IMR-90 (cell line): ENCODE results near the gene ARL14. TPM values are rescaled to one million over a fixed set of nuclear protein-coding genes. Genes with fewer than 3 reads are reported as not detected.
A peak's percentile ranks its signal among the peaks of the same experiment; 100 is the strongest.

Source experiments
- ATAC-seq: fragments of 200-7000 bp; cut with Tn5 transposase; 2 replicates; pipeline ENCODE4 v1.9.1; 2020; ENCODE audit warnings: low read depth, mild to moderate bottlenecking, moderate library complexity
- BruUV-seq: library from RNA; stranded (reverse); fragments of 400-500 nt; replicated peaks from 2 replicates; lab custom pipeline; 2021; lab: Mats Ljungman, UMichigan
- CTCF ChIA-PET: fragments of 300-600 bp; formaldehyde crosslinking; extraction: SDS; loops from one replicate; lab custom pipeline; 2021; ENCODE audit warnings: antibody characterized with exemption; lab: Yijun Ruan, JAX
- POLR2A ChIA-PET: fragments of 300-600 bp; sonication (Branson Sonifier 250); formaldehyde crosslinking; loops from one replicate; lab custom pipeline; 2022; ENCODE audit warnings: antibody characterized with exemption; ENCODE audit not compliant: unreplicated experiment; lab: Charles Lee
- DNase-seq: peaks from one replicate; pipeline ENCODE4 v3.0.0; 2013
- H2AFZ ChIP-seq: replicated peaks from 2 replicates; pipeline ENCODE3; 2013; ENCODE audit warnings: low read length, mild to moderate bottlenecking; ENCODE audit not compliant: poor library complexity
- H2AK5ac ChIP-seq: 2 replicates; pipeline ENCODE4 v1.6.1; 2013; ENCODE audit warnings: low read depth, low read length, inconsistent platforms
- H2AK9ac ChIP-seq: replicated peaks from 2 replicates; pipeline ENCODE3; 2013; ENCODE audit warnings: mild to moderate bottlenecking, low read depth, low read length, moderate library complexity; ENCODE audit not compliant: poor library complexity
- H2BK120ac ChIP-seq: 2 replicates; pipeline ENCODE4 v1.6.1; 2013; ENCODE audit warnings: low read depth, low read length, inconsistent platforms
- H2BK15ac ChIP-seq: 3 replicates; pipeline ENCODE4 v1.6.1; 2013; ENCODE audit warnings: low read depth, low read length, inconsistent platforms
- H2BK20ac ChIP-seq: 2 replicates; pipeline ENCODE4 v1.6.1; 2013; ENCODE audit warnings: low read depth, mild to moderate bottlenecking, inconsistent platforms, low read length, moderate library complexity
- H2BK5ac ChIP-seq: 2 replicates; pipeline ENCODE4 v1.6.1; 2013; ENCODE audit warnings: mild to moderate bottlenecking, low read depth, low read length, inconsistent platforms; ENCODE audit not compliant: poor library complexity, severe bottlenecking
- H3K14ac ChIP-seq: replicated peaks from 2 replicates; pipeline ENCODE4 v1.6.1; 2013; ENCODE audit warnings: low read depth, low read length, inconsistent platforms
- H3K18ac ChIP-seq: 2 replicates; pipeline ENCODE4 v1.6.1; 2013; ENCODE audit warnings: low read depth, low read length, control low read depth
- H3K23ac ChIP-seq: 2 replicates; pipeline ENCODE4 v1.6.1; 2013; ENCODE audit warnings: low read depth, low read length, inconsistent platforms
- H3K27ac ChIP-seq: 2 replicates; pipeline ENCODE4 v1.5.1; 2013; ENCODE audit warnings: mild to moderate bottlenecking, control low read depth, low read length; ENCODE audit not compliant: insufficient read depth
- H3K27me3 ChIP-seq: 2 replicates; pipeline ENCODE4 v1.6.1; 2013; ENCODE audit warnings: low read length; ENCODE audit not compliant: control insufficient read depth, insufficient read depth
- H3K36me3 ChIP-seq: 2 replicates; pipeline ENCODE4 v1.6.1; 2013; ENCODE audit warnings: low read length, mixed read lengths; ENCODE audit not compliant: control insufficient read depth, insufficient read depth
- H3K4ac ChIP-seq: 2 replicates; pipeline ENCODE4 v1.6.1; 2013; ENCODE audit warnings: low read depth, low read length, inconsistent platforms
- H3K4me1 ChIP-seq: 2 replicates; pipeline ENCODE4 v1.6.1; 2013; ENCODE audit warnings: low read length, mixed read lengths; ENCODE audit not compliant: control insufficient read depth, insufficient read depth
- H3K4me2 ChIP-seq: 2 replicates; pipeline ENCODE4 v1.6.1; 2013; ENCODE audit warnings: low read depth, mild to moderate bottlenecking, control low read depth, low read length, moderate library complexity
- H3K4me3 ChIP-seq: 2 replicates; pipeline ENCODE4 v1.5.1; 2013; ENCODE audit warnings: low read depth, mild to moderate bottlenecking, control low read depth, low read length, moderate library complexity; ENCODE audit not compliant: insufficient read depth
- H3K56ac ChIP-seq: 2 replicates; pipeline ENCODE4 v1.6.1; 2013; ENCODE audit warnings: low read length, inconsistent platforms; ENCODE audit not compliant: insufficient read depth; ENCODE audit errors: extremely low read depth
- H3K79me1 ChIP-seq, 2 experiments: 2 replicates each; pipeline ENCODE4 v1.6.1; 2013; ENCODE audit warnings: low read length in 2 of 2, inconsistent platforms in 1 of 2, low read depth in 1 of 2
- H3K9ac ChIP-seq: 2 replicates; pipeline ENCODE4 v1.6.1; 2013; ENCODE audit warnings: low read depth, low read length, control low read depth
- H3K9me1 ChIP-seq: 2 replicates; pipeline ENCODE4 v1.6.1; 2013; ENCODE audit warnings: low read length, inconsistent platforms; ENCODE audit not compliant: insufficient read depth
- H3K9me3 ChIP-seq: 2 replicates; pipeline ENCODE4 v1.6.1; 2013; ENCODE audit warnings: low read length; ENCODE audit not compliant: control insufficient read depth, insufficient read depth
- H4K20me1 ChIP-seq: 2 replicates; pipeline ENCODE4 v1.6.1; 2013; ENCODE audit warnings: low read length, inconsistent platforms; ENCODE audit not compliant: insufficient read depth
- H4K5ac ChIP-seq: 2 replicates; pipeline ENCODE4 v1.6.1; 2013; ENCODE audit warnings: mild to moderate bottlenecking, low read depth, low read length, control low read depth
- H4K8ac ChIP-seq, 2 experiments: 2 replicates each; pipeline ENCODE4 v1.6.1; 2013; ENCODE audit warnings: low read depth in 2 of 2, low read length in 2 of 2, control low read depth in 1 of 2, inconsistent platforms in 1 of 2
- H4K91ac ChIP-seq: 2 replicates; pipeline ENCODE4 v1.6.1; 2013; ENCODE audit warnings: low read depth, low read length, inconsistent platforms; ENCODE audit not compliant: insufficient read depth
- BHLHE40 ChIP-seq: fragments of 150-350 bp; IDR thresholded peaks from 2 replicates; pipeline ENCODE4 v1.6.1; 2016; ENCODE audit warnings: mild to moderate bottlenecking, low read depth, low read length
- CEBPB ChIP-seq: IDR thresholded peaks from 2 replicates; pipeline ENCODE4 v1.6.1; 2012; ENCODE audit warnings: low read depth, low read length, improper control_type of control experiment
- CHD1 ChIP-seq: IDR thresholded peaks from 2 replicates; pipeline ENCODE4 v1.6.1; 2012; ENCODE audit warnings: low read depth, low read length, improper control_type of control experiment
- FOS ChIP-seq: fragments of 150-350 bp; IDR thresholded peaks from 2 replicates; pipeline ENCODE4 v1.6.1; 2016; ENCODE audit warnings: low read depth, low read length
- MAZ ChIP-seq: IDR thresholded peaks from 2 replicates; pipeline ENCODE4 v1.6.1; 2012; ENCODE audit warnings: low read depth, mild to moderate bottlenecking, low read length, improper control_type of control experiment, moderate library complexity, borderline replicate concordance
- MXI1 ChIP-seq: IDR thresholded peaks from 2 replicates; pipeline ENCODE4 v1.6.1; 2012; ENCODE audit warnings: low read depth, mild to moderate bottlenecking, low read length, moderate library complexity, borderline replicate concordance
- POLR2A ChIP-seq: IDR thresholded peaks from 2 replicates; pipeline ENCODE4 v1.6.1; 2012; ENCODE audit warnings: mild to moderate bottlenecking, low read depth, low read length
- RAD21 ChIP-seq: IDR thresholded peaks from 2 replicates; pipeline ENCODE4 v1.6.1; 2012; ENCODE audit warnings: low read length, improper control_type of control experiment
- RCOR1 ChIP-seq: IDR thresholded peaks from 2 replicates; pipeline ENCODE4 v1.6.1; 2012; ENCODE audit warnings: mild to moderate bottlenecking, low read length, improper control_type of control experiment; ENCODE audit not compliant: insufficient replicate concordance
- SMC3 ChIP-seq: fragments of 150-350 bp; IDR thresholded peaks from 2 replicates; pipeline ENCODE4 v1.6.1; 2016; ENCODE audit warnings: low read depth, mild to moderate bottlenecking, antibody characterized with exemption, low read length, moderate library complexity
- WGBS, 2 experiments: methylation state at CpG; one replicate each; pipeline versions ENCODE4 v1.1.5 to v1.1.7; 2013; ENCODE audit warnings: missing lambda C conversion rate in 2 of 2; ENCODE audit not compliant: insufficient read length in 1 of 2; ENCODE audit errors: extremely low coverage in 2 of 2; 5-methylcytosine and 5-hydroxymethylcytosine counted together
- dilution Hi-C: fragments of 300-500 bp; cut with HindIII; formaldehyde crosslinking; loops from one replicate; pipeline ENCODE4 v1.14.3; 2018; ENCODE audit warnings: low sequenced_read_pairs; ENCODE audit not compliant: unreplicated experiment
- in situ Hi-C: fragments of 300-500 bp; cut with MboI; formaldehyde crosslinking; loops from 3 replicates; pipeline ENCODE4 v1.14.3; 2019; ENCODE audit warnings: low sequenced_read_pairs, inconsistent platforms, mixed read lengths
- intact Hi-C: fragments of 100-400 bp; cut with micrococcal nuclease; formaldehyde crosslinking; loops from 2 replicates; pipeline ENCODE4 v1.10.0; 2022
- polyA plus RNA-seq, 3 experiments: library from polyadenylated mRNA; depleted of rRNA; stranded (reverse); fragments of >200 nt; gene quantifications; 2 replicates each; pipeline ENCODE4 v1.2.3, GENCODE V29; 2012; ENCODE audit warnings: low replicate concordance in 1 of 3
- total RNA-seq: library from RNA; depleted of rRNA; stranded (reverse); fragments of >200 nt; gene quantifications from 2 replicates; pipeline ENCODE4 v1.2.3, GENCODE V29; 2012
- TF ChIP-seq, protein P1 (sequence below): fragments of 150-350 bp; IDR thresholded peaks from 2 replicates; pipeline ENCODE4 v1.6.1; 2016; ENCODE audit warnings: low read depth, mild to moderate bottlenecking, low read length, moderate library complexity, borderline replicate concordance
- TF ChIP-seq, protein P2 (sequence below): conservative IDR thresholded peaks from 2 replicates; pipeline ENCODE4 v1.5.1; 2012; ENCODE audit warnings: mild to moderate bottlenecking, low read depth, low read length, improper control_type of control experiment
- TF ChIP-seq, protein P3 (sequence below): fragments of 150-350 bp; IDR thresholded peaks from 2 replicates; pipeline ENCODE4 v1.6.1; 2017; ENCODE audit warnings: mild to moderate bottlenecking, antibody characterized with exemption, low read length, low read depth

Gene ARL14
- total and polyA plus RNA-seq, 2 of the 4 experiments (the other 2 are of a cell fraction): 0.15 to 0.18 TPM

DNA sequence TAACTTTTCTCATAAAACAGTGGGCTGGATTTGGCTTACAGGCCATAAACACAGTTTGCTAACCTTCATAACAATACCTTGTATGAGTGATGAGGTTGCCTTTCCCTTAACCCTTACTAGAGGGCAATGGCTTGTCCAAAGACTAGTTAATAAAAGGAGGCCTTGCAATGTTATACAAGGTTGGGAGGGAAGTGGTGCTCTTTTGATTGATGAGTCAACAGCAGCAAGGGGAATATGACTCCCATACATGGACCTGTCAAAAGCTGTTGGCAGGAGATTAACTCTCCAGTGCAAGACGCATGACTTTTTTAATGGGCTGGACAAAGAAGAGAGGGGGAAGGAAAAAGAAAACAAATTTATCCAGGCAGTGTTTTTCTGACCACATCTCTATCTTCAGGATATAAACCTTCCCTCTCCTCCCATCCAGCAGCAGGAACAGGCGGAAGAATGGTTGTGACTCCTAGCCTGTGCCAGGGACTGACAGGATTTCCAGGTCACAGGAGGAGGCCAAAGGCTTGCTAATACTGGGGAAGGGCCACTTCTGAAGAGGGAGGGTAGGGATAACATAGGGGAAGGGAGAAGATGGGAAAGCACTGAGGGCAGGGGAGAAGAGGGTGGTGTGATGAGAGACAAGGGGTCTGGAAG is 35.2 kb upstream of the ARL14 start:
- no peak overlapping the region for H2AK5ac ChIP-seq
- H3K18ac ChIP-seq: no peak overlapping the region
- no peak overlapping the region for H3K56ac ChIP-seq
- no peak overlapping the region for H3K23ac ChIP-seq
- H4K8ac ChIP-seq: no peak overlapping the region
- no peak overlapping the region for H4K5ac ChIP-seq
- no peak overlapping the region for H2AK9ac ChIP-seq
- H3K79me1 ChIP-seq: no peaks in the 10 kb centered on the region
- BruUV-seq: no TSS peak
- H3K4me1 ChIP-seq: no peaks in the 10 kb centered on the region
- H3K27me3 ChIP-seq: no peaks in the 10 kb centered on the region
- peak overlapping the region; percentile 28 for H2AFZ ChIP-seq
- H3K9me3 ChIP-seq: no peaks in the 10 kb centered on the region
- H3K4me3 ChIP-seq: no peak overlapping the region
- H3K27ac ChIP-seq: no peak overlapping the region
- WGBS, 2 experiments: no CpG with 5 or more reads among the region's 2 CpGs
- ATAC-seq (no peak), DNase-seq (peak; percentile 8)
- H3K9me1 ChIP-seq: no peaks in the 10 kb centered on the region
- no peak overlapping the region for H2BK5ac ChIP-seq
- H3K4ac ChIP-seq: no peak overlapping the region
- H2BK120ac ChIP-seq: no peak overlapping the region
- H3K36me3 ChIP-seq: no peaks in the 10 kb centered on the region
- no peak overlapping the region for H3K14ac ChIP-seq
- no peak overlapping the region for H3K9ac ChIP-seq
- H2BK20ac ChIP-seq: no peak overlapping the region
- no peak overlapping the region for H3K4me2 ChIP-seq
- TF ChIP-seq, protein P1, sequence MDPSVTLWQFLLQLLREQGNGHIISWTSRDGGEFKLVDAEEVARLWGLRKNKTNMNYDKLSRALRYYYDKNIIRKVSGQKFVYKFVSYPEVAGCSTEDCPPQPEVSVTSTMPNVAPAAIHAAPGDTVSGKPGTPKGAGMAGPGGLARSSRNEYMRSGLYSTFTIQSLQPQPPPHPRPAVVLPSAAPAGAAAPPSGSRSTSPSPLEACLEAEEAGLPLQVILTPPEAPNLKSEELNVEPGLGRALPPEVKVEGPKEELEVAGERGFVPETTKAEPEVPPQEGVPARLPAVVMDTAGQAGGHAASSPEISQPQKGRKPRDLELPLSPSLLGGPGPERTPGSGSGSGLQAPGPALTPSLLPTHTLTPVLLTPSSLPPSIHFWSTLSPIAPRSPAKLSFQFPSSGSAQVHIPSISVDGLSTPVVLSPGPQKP: no peak
- TF ChIP-seq, protein P2, sequence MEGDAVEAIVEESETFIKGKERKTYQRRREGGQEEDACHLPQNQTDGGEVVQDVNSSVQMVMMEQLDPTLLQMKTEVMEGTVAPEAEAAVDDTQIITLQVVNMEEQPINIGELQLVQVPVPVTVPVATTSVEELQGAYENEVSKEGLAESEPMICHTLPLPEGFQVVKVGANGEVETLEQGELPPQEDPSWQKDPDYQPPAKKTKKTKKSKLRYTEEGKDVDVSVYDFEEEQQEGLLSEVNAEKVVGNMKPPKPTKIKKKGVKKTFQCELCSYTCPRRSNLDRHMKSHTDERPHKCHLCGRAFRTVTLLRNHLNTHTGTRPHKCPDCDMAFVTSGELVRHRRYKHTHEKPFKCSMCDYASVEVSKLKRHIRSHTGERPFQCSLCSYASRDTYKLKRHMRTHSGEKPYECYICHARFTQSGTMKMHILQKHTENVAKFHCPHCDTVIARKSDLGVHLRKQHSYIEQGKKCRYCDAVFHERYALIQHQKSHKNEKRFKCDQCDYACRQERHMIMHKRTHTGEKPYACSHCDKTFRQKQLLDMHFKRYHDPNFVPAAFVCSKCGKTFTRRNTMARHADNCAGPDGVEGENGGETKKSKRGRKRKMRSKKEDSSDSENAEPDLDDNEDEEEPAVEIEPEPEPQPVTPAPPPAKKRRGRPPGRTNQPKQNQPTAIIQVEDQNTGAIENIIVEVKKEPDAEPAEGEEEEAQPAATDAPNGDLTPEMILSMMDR: no peak
- no peak for TF ChIP-seq CEBPB
- TF ChIP-seq, protein P3, sequence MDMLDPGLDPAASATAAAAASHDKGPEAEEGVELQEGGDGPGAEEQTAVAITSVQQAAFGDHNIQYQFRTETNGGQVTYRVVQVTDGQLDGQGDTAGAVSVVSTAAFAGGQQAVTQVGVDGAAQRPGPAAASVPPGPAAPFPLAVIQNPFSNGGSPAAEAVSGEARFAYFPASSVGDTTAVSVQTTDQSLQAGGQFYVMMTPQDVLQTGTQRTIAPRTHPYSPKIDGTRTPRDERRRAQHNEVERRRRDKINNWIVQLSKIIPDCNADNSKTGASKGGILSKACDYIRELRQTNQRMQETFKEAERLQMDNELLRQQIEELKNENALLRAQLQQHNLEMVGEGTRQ: no peak
- no peak for TF ChIP-seq MXI1
- TF ChIP-seq BHLHE40: no peak
- no peak for TF ChIP-seq RAD21
- TF ChIP-seq CHD1: no peak
- no peak for TF ChIP-seq SMC3
- TF ChIP-seq MAZ: no peak
- no peak for TF ChIP-seq POLR2A
- TF ChIP-seq FOS: no peak
- no peak for TF ChIP-seq RCOR1
- in situ Hi-C loops (no loop called here), dilution Hi-C loops (no loop called here), intact Hi-C loops (no loop called here)
- ChIA-PET CTCF (no interaction called here), POLR2A (no interaction called here)
- H2BK15ac ChIP-seq: no peak overlapping the region
- H4K91ac ChIP-seq: no peak overlapping the region
- H4K20me1 ChIP-seq: no peaks in the 10 kb centered on the region
